Kidney (tissue), 14 donors: ENCODE measurements around the gene PKN1. TPM values are rescaled to one million over a fixed set of nuclear protein-coding genes. Genes with fewer than 3 reads are reported as not detected.

Experiments used
- DNase-seq, 5 donors: peaks; one replicate each; pipeline ENCODE4 v3.0.0-alpha.2; 2013 to 2020
- FAIRE-seq: peaks from 2 replicates; lab custom pipeline; 2012; peaks lifted over from hg19 to GRCh38; lab: Jason Lieb, UNC
- H3K27ac ChIP-seq, 2 donors: one replicate each; pipeline ENCODE4 v1.7.0; 2013; ENCODE audit warnings: low read depth in 2 of 2, low read length in 2 of 2, inconsistent platforms in 1 of 2
- H3K27me3 ChIP-seq: one replicate; pipeline ENCODE4 v1.7.1; 2013; ENCODE audit warnings: low read length, inconsistent platforms; ENCODE audit not compliant: control insufficient read depth, insufficient read depth
- H3K36me3 ChIP-seq, 3 donors: one replicate each; pipeline versions ENCODE4 v1.7.0 to v1.7.1; 2013; ENCODE audit warnings: low read length in 3 of 3, control low read depth in 1 of 3, inconsistent platforms in 1 of 3; ENCODE audit not compliant: insufficient read depth in 3 of 3, control insufficient read depth in 2 of 3
- H3K4me1 ChIP-seq, 3 donors: one replicate each; pipeline versions ENCODE4 v1.7.0 to v1.7.1; 2013; ENCODE audit warnings: low read length in 3 of 3, inconsistent platforms in 1 of 3, low read depth in 1 of 3; ENCODE audit not compliant: control insufficient read depth in 2 of 3, insufficient read depth in 2 of 3
- H3K4me3 ChIP-seq, 3 donors: one replicate each; pipeline versions ENCODE4 v1.7.0 to v1.8.1; 2013; ENCODE audit warnings: low read length in 3 of 3, control low read depth in 1 of 3, inconsistent platforms in 1 of 3
- H3K9ac ChIP-seq, 3 donors: one replicate each; pipeline versions ENCODE4 v1.7.0 to v1.7.1; 2013; ENCODE audit warnings: low read length in 3 of 3, control low read depth in 1 of 3, inconsistent platforms in 1 of 3
- H3K9me3 ChIP-seq, 3 donors: one replicate each; pipeline versions ENCODE4 v1.7.0 to v1.7.1; 2013; ENCODE audit warnings: low read length in 3 of 3, control low read depth in 1 of 3, inconsistent platforms in 1 of 3; ENCODE audit not compliant: control insufficient read depth in 2 of 3, insufficient read depth in 1 of 3
- CTCF ChIP-seq: IDR thresholded peaks from 3 replicates; pipeline ENCODE4 v1.5.1; 2012; ENCODE audit warnings: mild to moderate bottlenecking, moderate library complexity, borderline replicate concordance; ENCODE audit not compliant: insufficient read depth; ENCODE audit errors: extremely low read depth
- intact Hi-C: fragments of 100-400 bp; cut with DNase I; formaldehyde crosslinking; loops from one replicate; pipeline ENCODE4 v1.11.1; 2022
- polyA plus RNA-seq: library from polyadenylated mRNA; stranded (reverse); fragments of 350-450 nt; fragmentation: Illumina TruSeq; extraction: RNeasy Lipid Tissue Mini Kit (QIAGEN cat#74804); gene quantifications from one replicate; pipeline ENCODE4 v1.2.3, GENCODE V29; 2014; ENCODE audit warnings: low read depth, low replicate concordance; ENCODE audit not compliant: insufficient read depth
- total RNA-seq: library from RNA; stranded (reverse); fragmentation: NEBNext Ultra II Directional; extraction: Animal tissue kit (Norgen Biotek cat#: 25700); gene quantifications from one replicate; pipeline ENCODE4 v1.2.1, GENCODE V29; 2021
- donor health status: control.
- donor health status: control.
- donor health status: control.
- donor health status: control.
- donor health status: control.
- donor health status: DM: yes; HTN: yes; CAD: no.
- donor health status: Normal renal cell carcinoma (clear cell type).

Gene PKN1
- total and polyA plus RNA-seq, 2 donors from 2014 or later: 67.7 to 103 TPM

- Histone ChIP-seq H3K27me3 (no peaks in the 10 kb centered on the region), H3K9ac (no peak overlapping the region), H3K36me3 (no peaks in the 10 kb centered on the region), H3K4me3 (no peak overlapping the region), H3K27ac (no peak overlapping the region), H3K4me1 (peaks cover 0 to 6% (median 0%) of the 10 kb centered on the region in 3 donors), H3K9me3 (no peaks in the 10 kb centered on the region)
- DNase-seq: no peak
- intact Hi-C loops: no loop called here
- no peak for TF ChIP-seq CTCF
- no peak for FAIRE-seq
Observed at GRCh38 chr19:14428882-14429416, 4.2 kb upstream of the PKN1 start.

DNA sequence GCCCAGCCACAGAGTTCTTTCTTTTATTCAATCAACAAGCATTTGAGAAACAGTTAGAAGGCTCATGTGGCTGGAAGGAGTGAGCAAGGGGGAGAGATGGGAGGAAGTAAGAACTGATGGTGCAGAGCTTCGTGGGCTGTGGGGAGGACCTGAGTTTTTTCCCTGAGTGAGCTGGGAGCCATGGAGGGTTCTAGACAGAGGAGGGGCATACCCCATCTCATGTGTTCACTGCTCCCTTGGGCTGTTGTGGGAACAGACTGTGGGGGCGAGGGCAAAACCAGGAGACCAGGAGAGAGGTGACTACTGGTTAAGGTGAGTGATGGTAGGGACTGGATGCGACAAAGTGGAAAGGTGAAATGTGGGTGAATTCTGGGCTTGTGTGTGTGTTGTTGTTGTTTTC, 2.4 kb upstream of the PKN1 start:
- FAIRE-seq: no peak
- H3K27ac ChIP-seq: no peak overlapping the region
- H3K4me1 ChIP-seq: peaks cover 0 to 22% (median 9%) of the 10 kb centered on the region in 3 donors
- H3K9ac ChIP-seq: no peak overlapping the region
- H3K36me3 ChIP-seq: no peaks in the 10 kb centered on the region
- no peaks in the 10 kb centered on the region for H3K9me3 ChIP-seq
- H3K27me3 ChIP-seq: no peaks in the 10 kb centered on the region
- DNase-seq: no peak
- intact Hi-C loops: no loop called here
- no peak overlapping the region for H3K4me3 ChIP-seq
- TF ChIP-seq CTCF: no peak

- intact Hi-C loops: no loop called here
- peak; percentile 55 to 85 (median 76) for DNase-seq
- Histone ChIP-seq H3K4me3 (peak overlapping the region; percentile 21 to 68 (median 60)), H3K36me3 (peaks cover 0 to 2% (median 0%) of the 10 kb centered on the region in 3 donors), H3K9ac (peak overlapping the region in 2 of 3 donors; percentile 77 to 80), H3K9me3 (no peaks in the 10 kb centered on the region), H3K27me3 (no peaks in the 10 kb centered on the region), H3K4me1 (peaks cover 0 to 22% (median 9%) of the 10 kb centered on the region in 3 donors), H3K27ac (peak overlapping the region; percentile 78 to 81)
- no peak for FAIRE-seq
- no peak for TF ChIP-seq CTCF
Observed at GRCh38 chr19:14433554-14434501, 722 bp downstream of the PKN1 start.
